Measurements from ENCODE around the gene BORCS6.

Gene BORCS6

DNA sequence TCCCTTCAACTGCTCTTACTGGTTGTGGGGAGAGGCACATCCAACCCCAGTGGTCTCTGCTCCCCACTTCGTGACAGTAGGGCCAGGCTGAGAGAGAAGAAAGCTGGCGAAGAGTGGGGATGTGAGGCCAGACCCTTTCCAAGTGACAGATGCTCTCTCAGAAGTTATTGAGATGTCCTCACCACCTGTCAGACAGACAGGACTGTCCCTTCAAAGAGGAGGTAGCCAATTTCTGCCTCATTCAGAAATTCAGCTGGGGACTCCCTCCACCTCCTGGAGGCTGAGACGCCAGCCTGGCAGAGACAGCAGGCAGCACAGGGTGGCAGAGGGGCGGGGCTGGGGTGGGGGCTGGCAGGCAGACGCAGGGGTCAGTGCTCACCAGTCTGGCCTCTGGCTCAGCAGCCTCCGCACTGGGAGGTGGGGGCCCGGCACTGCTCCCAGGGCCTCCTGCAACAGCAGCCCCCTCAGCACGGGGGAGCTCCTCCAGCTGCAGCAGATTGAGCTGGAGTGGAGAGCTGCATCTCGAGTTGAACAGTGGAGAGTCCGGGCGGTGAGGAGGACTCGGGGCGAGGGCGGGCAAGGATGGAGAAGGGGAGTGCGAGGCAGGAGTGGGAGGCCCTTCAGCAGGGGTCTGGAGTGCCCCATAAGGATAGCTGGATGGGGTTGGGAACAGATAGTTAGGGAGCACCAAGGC is 46.9 kb downstream of the BORCS6 start:
- Histone ChIP-seq H3K79me2 (ENCODE audit: control insufficient read depth, low read length) (no peaks in the 10 kb centered on the region), H3K36me3 (ENCODE audit: control insufficient read depth, low read length) (peaks cover 59% of the 10 kb centered on the region), H3K4me3 (ENCODE audit: low read length) (no peak overlapping the region), H4K20me1 (ENCODE audit: control insufficient read depth, insufficient read depth, low read depth, low read length) (no peaks in the 10 kb centered on the region), H3K9me3 (ENCODE audit: control insufficient read depth, insufficient read depth, low read length) (no peaks in the 10 kb centered on the region), H3K4me2 (ENCODE audit: low read length) (no peak overlapping the region), H3F3A (ENCODE audit: control insufficient read depth, insufficient read depth) (peaks cover 3% of the 10 kb centered on the region), H3K4me1 (ENCODE audit: control insufficient read depth, low read length) (peaks cover 12% of the 10 kb centered on the region), H3K9me2 (replicated peaks; ENCODE audit: control insufficient read depth, low read length) (no peaks in the 10 kb centered on the region), H3K27me3 (ENCODE audit: control insufficient read depth, low read length) (peaks cover 2% of the 10 kb centered on the region; the same call in 1 of the 2 replicates), H3K27ac (ENCODE audit: low read depth, low read length) (no peak overlapping the region)
- TF ChIP-seq EZH2phosphoT487 (IDR thresholded peaks at IDR 0.05; ENCODE audit: borderline replicate concordance, low read length) = no peak

DNA sequence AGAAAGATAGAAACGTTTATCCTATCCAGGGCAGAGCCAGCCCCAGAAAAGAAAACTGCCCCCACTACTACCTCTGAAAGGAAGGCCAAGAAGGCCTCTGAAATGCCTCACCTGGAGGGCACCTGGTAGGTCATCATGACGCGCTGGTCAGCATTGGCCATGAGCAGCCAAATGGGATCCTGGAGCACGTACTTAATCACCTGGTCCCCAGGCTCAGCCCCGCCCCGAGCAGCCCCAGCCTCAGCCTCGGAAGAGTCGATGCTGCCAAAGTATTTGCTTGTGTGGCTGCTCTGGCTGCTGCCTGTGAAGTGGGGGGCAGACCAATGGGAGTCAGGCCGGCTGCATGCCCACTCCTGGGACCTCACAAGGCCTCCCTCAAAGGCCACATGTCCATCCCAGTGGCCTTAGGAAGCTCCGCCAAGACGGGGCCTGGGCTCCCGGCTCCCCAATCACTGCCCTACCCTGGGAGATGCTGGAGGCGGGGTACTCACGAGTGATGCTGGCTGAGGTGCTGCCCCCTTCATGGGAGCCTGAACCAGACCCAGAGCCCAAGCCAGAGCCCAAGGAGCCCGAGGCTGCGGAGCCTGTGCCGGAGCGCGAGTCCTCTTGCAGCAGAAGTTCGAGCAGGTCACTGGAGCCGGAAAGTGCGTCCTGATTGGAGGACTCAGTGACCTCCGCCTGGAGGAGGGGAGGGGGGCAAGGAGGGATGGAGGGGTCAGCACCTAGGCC is 47.7 kb downstream of the BORCS6 start:
- Histone ChIP-seq H3F3A (ENCODE audit: control insufficient read depth, insufficient read depth) (peaks cover 3% of the 10 kb centered on the region), H4K20me1 (ENCODE audit: control insufficient read depth, insufficient read depth, low read depth, low read length) (no peaks in the 10 kb centered on the region), H3K4me2 (ENCODE audit: low read length) (no peak overlapping the region), H3K4me1 (ENCODE audit: control insufficient read depth, low read length) (peaks cover 19% of the 10 kb centered on the region), H3K27ac (ENCODE audit: low read depth, low read length) (no peak overlapping the region), H3K27me3 (ENCODE audit: control insufficient read depth, low read length) (peaks cover 8% of the 10 kb centered on the region), H3K79me2 (ENCODE audit: control insufficient read depth, low read length) (no peaks in the 10 kb centered on the region), H3K9me2 (replicated peaks; ENCODE audit: control insufficient read depth, low read length) (no peaks in the 10 kb centered on the region), H3K36me3 (ENCODE audit: control insufficient read depth, low read length) (peaks cover 51% of the 10 kb centered on the region), H3K4me3 (ENCODE audit: low read length) (no peak overlapping the region), H3K9me3 (ENCODE audit: control insufficient read depth, insufficient read depth, low read length) (no peaks in the 10 kb centered on the region)
- TF ChIP-seq EZH2phosphoT487 (IDR thresholded peaks at IDR 0.05; ENCODE audit: borderline replicate concordance, low read length) = no peak
- TF ChIP-seq, protein P1, sequence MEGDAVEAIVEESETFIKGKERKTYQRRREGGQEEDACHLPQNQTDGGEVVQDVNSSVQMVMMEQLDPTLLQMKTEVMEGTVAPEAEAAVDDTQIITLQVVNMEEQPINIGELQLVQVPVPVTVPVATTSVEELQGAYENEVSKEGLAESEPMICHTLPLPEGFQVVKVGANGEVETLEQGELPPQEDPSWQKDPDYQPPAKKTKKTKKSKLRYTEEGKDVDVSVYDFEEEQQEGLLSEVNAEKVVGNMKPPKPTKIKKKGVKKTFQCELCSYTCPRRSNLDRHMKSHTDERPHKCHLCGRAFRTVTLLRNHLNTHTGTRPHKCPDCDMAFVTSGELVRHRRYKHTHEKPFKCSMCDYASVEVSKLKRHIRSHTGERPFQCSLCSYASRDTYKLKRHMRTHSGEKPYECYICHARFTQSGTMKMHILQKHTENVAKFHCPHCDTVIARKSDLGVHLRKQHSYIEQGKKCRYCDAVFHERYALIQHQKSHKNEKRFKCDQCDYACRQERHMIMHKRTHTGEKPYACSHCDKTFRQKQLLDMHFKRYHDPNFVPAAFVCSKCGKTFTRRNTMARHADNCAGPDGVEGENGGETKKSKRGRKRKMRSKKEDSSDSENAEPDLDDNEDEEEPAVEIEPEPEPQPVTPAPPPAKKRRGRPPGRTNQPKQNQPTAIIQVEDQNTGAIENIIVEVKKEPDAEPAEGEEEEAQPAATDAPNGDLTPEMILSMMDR (IDR thresholded peaks at IDR 0.05; ENCODE audit: low read depth, low read length, poor library complexity, severe bottlenecking) = no peak

DNA sequence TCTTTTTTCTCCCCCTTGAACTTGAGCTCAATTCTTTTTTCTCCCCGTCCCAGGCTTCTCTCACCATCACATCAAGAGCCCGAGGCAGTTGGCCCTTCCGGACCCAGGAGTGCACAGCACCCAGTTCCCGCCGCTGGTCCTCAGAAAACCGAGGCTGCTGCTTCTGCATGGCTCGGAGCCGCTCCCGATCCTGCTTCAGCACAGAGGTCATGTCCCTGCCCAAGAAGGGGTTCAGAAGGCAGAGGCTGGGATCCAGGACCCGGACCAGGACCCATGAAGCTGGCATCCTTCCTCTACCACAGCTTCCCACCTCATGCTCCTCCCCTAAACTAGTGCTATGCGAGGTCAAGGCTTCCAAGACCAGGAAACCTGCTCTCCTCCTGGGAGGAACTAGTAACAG is 48.2 kb downstream of the BORCS6 start:
- H3F3A ChIP-seq (ENCODE audit: control insufficient read depth, insufficient read depth) = peaks cover 3% of the 10 kb centered on the region
- H3K36me3 ChIP-seq (ENCODE audit: control insufficient read depth, low read length) = peaks cover 47% of the 10 kb centered on the region
- no peaks in the 10 kb centered on the region for H3K79me2 ChIP-seq (ENCODE audit: control insufficient read depth, low read length)
- peaks cover 20% of the 10 kb centered on the region for H3K4me1 ChIP-seq (ENCODE audit: control insufficient read depth, low read length)
- TF ChIP-seq, protein P1 (IDR thresholded peaks at IDR 0.05; ENCODE audit: low read depth, low read length, poor library complexity, severe bottlenecking) = no peak
- no peak for TF ChIP-seq EZH2phosphoT487 (IDR thresholded peaks at IDR 0.05; ENCODE audit: borderline replicate concordance, low read length)
- H3K9me3 ChIP-seq (ENCODE audit: control insufficient read depth, insufficient read depth, low read length) = no peaks in the 10 kb centered on the region
- H3K27me3 ChIP-seq (ENCODE audit: control insufficient read depth, low read length) = peaks cover 8% of the 10 kb centered on the region
- H3K27ac ChIP-seq (ENCODE audit: low read depth, low read length) = no peak overlapping the region
- no peak overlapping the region for H3K4me3 ChIP-seq (ENCODE audit: low read length)
- no peak overlapping the region for H3K4me2 ChIP-seq (ENCODE audit: low read length)
- no peaks in the 10 kb centered on the region for H4K20me1 ChIP-seq (ENCODE audit: control insufficient read depth, insufficient read depth, low read depth, low read length)
- H3K9me2 ChIP-seq (replicated peaks; ENCODE audit: control insufficient read depth, low read length) = no peaks in the 10 kb centered on the region

DNA sequence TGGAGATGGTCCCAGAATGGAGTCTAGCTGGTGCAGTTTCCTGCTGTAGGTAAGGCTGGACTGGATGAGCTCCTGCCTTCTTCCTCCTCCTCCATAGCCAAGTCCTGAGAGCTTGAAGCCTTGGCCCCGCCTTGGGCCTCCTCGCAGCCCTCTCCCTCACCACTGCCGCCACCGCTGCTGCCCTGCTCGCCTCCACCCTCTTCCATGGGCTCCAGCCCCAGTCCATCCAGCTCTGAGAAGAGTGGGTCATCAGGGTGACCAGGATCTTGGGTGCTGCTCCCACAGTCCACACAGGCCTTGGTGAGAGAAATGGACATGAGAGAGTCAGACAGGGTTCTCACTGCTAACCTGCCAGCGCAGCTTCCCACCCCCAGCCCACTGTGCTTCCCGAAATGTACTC is 48.9 kb downstream of the BORCS6 start:
- Histone ChIP-seq H3K79me2 (ENCODE audit: control insufficient read depth, low read length) (no peaks in the 10 kb centered on the region), H4K20me1 (ENCODE audit: control insufficient read depth, insufficient read depth, low read depth, low read length) (no peaks in the 10 kb centered on the region), H3K4me1 (ENCODE audit: control insufficient read depth, low read length) (peaks cover 20% of the 10 kb centered on the region), H3K27ac (ENCODE audit: low read depth, low read length) (no peak overlapping the region), H3F3A (ENCODE audit: control insufficient read depth, insufficient read depth) (peaks cover 3% of the 10 kb centered on the region), H3K36me3 (ENCODE audit: control insufficient read depth, low read length) (peaks cover 40% of the 10 kb centered on the region), H3K4me2 (ENCODE audit: low read length) (no peak overlapping the region), H3K9me2 (replicated peaks; ENCODE audit: control insufficient read depth, low read length) (no peaks in the 10 kb centered on the region), H3K9me3 (ENCODE audit: control insufficient read depth, insufficient read depth, low read length) (no peaks in the 10 kb centered on the region), H3K27me3 (ENCODE audit: control insufficient read depth, low read length) (peaks cover 8% of the 10 kb centered on the region), H3K4me3 (ENCODE audit: low read length) (no peak overlapping the region)
- TF ChIP-seq, protein P1 (IDR thresholded peaks at IDR 0.05; ENCODE audit: low read depth, low read length, poor library complexity, severe bottlenecking) = no peak
- TF ChIP-seq EZH2phosphoT487 (IDR thresholded peaks at IDR 0.05; ENCODE audit: borderline replicate concordance, low read length) = no peak
